Neural cell (in vitro differentiated cells): Measurements from ENCODE around the gene ZBTB40. TPM values are rescaled to one million over a fixed set of nuclear protein-coding genes. Genes with fewer than 3 reads are reported as not detected.

Experiments
- H2AFZ ChIP-seq: fragments of 200-600, 300-800 bp; sonication (generic), shearing (Covaris generic); 2 replicates; pipeline ENCODE4 v1.6.0; 2014; ENCODE audit warnings: low read depth, mild to moderate bottlenecking, antibody characterized with exemption, low read length, moderate library complexity
- H3F3A ChIP-seq: fragments of 200-600 bp; shearing (Covaris generic); 2 replicates; pipeline ENCODE4 v1.6.1; 2016; ENCODE audit warnings: mild to moderate bottlenecking, moderate library complexity, mixed read lengths, antibody characterized with exemption, low read length; ENCODE audit not compliant: insufficient read depth, poor library complexity, severe bottlenecking
- H3K27ac ChIP-seq: fragments of 200-600, 300-800 bp; sonication (generic), shearing (Covaris generic); 2 replicates; pipeline ENCODE4 v1.5.1; 2014; ENCODE audit warnings: mild to moderate bottlenecking, low read length, moderate library complexity
- H3K27me3 ChIP-seq: fragments of 300-800, 200-600 bp; sonication (generic), shearing (Covaris generic); 2 replicates; pipeline ENCODE4 v1.6.0; 2014; ENCODE audit warnings: mild to moderate bottlenecking, low read depth, low read length, moderate library complexity; ENCODE audit not compliant: insufficient read depth
- H3K36me3 ChIP-seq: fragments of 300-800, 200-600 bp; sonication (generic), shearing (Covaris generic); 2 replicates; pipeline ENCODE4 v1.5.1; 2014; ENCODE audit warnings: mild to moderate bottlenecking, antibody characterized with exemption, low read length, moderate library complexity; ENCODE audit not compliant: insufficient read depth
- H3K4me2 ChIP-seq: fragments of 300-800, 200-600 bp; sonication (generic), shearing (Covaris generic); 2 replicates; pipeline ENCODE4 v1.6.0; 2014; ENCODE audit warnings: mild to moderate bottlenecking, low read length
- H3K4me3 ChIP-seq: fragments of 300-800, 200-600 bp; sonication (generic), shearing (Covaris generic); 2 replicates; pipeline ENCODE4 v1.5.1; 2014; ENCODE audit warnings: mild to moderate bottlenecking, low read length, moderate library complexity
- H3K79me2 ChIP-seq: fragments of 200-600 bp; shearing (Covaris generic); replicated peaks from 2 replicates; pipeline ENCODE4 v1.6.0; 2014; ENCODE audit warnings: mild to moderate bottlenecking, low read length, moderate library complexity; ENCODE audit not compliant: insufficient read depth
- H3K9ac ChIP-seq: fragments of 300-800, 200-600 bp; sonication (generic), shearing (Covaris generic); 2 replicates; pipeline ENCODE4 v1.6.1; 2016; ENCODE audit warnings: mild to moderate bottlenecking, low read length, mixed read lengths
- H3K9me2 ChIP-seq: fragments of 200-600 bp; shearing (Covaris generic); 2 replicates; pipeline ENCODE4 v1.6.1; 2016; ENCODE audit warnings: mild to moderate bottlenecking, low read length, mixed read lengths; ENCODE audit not compliant: insufficient read depth
- H3K9me3 ChIP-seq: fragments of 200-600, 300-800 bp; sonication (generic), shearing (Covaris generic); 2 replicates; pipeline ENCODE4 v1.6.1; 2016; ENCODE audit warnings: mild to moderate bottlenecking, mixed run types, low read length, moderate library complexity, mixed read lengths
- H4K20me1 ChIP-seq: fragments of 200-600 bp; shearing (Covaris generic); 2 replicates; pipeline ENCODE4 v1.6.1; 2016; ENCODE audit warnings: mild to moderate bottlenecking, mixed run types; ENCODE audit not compliant: insufficient read depth
- CTCF ChIP-seq: fragments of 450-650 bp; IDR thresholded peaks from 2 replicates; pipeline ENCODE4 v1.5.1; 2014; ENCODE audit warnings: antibody characterized with exemption, mild to moderate bottlenecking, moderate library complexity; ENCODE audit not compliant: poor library complexity, severe bottlenecking
- EZH2 ChIP-seq: fragments of 200-600, 300-800 bp; shearing (Covaris generic), sonication (generic); IDR thresholded peaks from 2 replicates; pipeline ENCODE4 v1.6.1; 2014; ENCODE audit warnings: antibody characterized with exemption, low read length, borderline replicate concordance, mild to moderate bottlenecking; ENCODE audit not compliant: insufficient read depth, poor library complexity, severe bottlenecking
- MXI1 ChIP-seq: fragments of 450-650 bp; conservative IDR thresholded peaks from 2 replicates; pipeline ENCODE4 v1.6.1; 2014; ENCODE audit warnings: antibody characterized with exemption, mild to moderate bottlenecking; ENCODE audit not compliant: poor library complexity, severe bottlenecking
- RAD21 ChIP-seq: fragments of 450-650 bp; conservative IDR thresholded peaks from 2 replicates; pipeline ENCODE4 v1.6.1; 2014; ENCODE audit warnings: antibody characterized with exemption, mild to moderate bottlenecking, moderate library complexity
- SMC3 ChIP-seq: fragments of 450-650 bp; conservative IDR thresholded peaks from 2 replicates; pipeline ENCODE4 v1.6.1; 2014; ENCODE audit warnings: antibody characterized with exemption, mild to moderate bottlenecking, moderate library complexity; ENCODE audit not compliant: poor library complexity
- TAF1 ChIP-seq: IDR thresholded peaks from 2 replicates; pipeline ENCODE4 v1.6.1; 2012; ENCODE audit warnings: low read depth
- polyA plus RNA-seq: library from polyadenylated mRNA; depleted of rRNA; stranded (reverse); fragments of >200 nt; gene quantifications from 2 replicates; pipeline ENCODE4 v1.2.3, GENCODE V29; 2014
- TF ChIP-seq, protein P1 (sequence below): IDR thresholded peaks from 2 replicates; pipeline ENCODE4 v1.6.1; 2012; ENCODE audit warnings: borderline replicate concordance

The ZBTB40 gene
- polyA plus RNA-seq, 1 donor from 2014 or later: 12.7 TPM

GRCh38 chr1:22443332-22443731 lies 8.3 kb upstream of the ZBTB40 start:
- Histone ChIP-seq H3K9ac (no peak overlapping the region), H3K9me3 (no peaks in the 10 kb centered on the region), H4K20me1 (no peaks in the 10 kb centered on the region), H3F3A (no peaks in the 10 kb centered on the region), H3K79me2 (no peaks in the 10 kb centered on the region), H3K36me3 (no peaks in the 10 kb centered on the region), H3K27ac (no peak overlapping the region), H2AFZ (no peak overlapping the region), H3K4me3 (no peak overlapping the region), H3K27me3 (no peaks in the 10 kb centered on the region), H3K4me2 (no peak overlapping the region), H3K9me2 (no peaks in the 10 kb centered on the region)
- TF ChIP-seq RAD21 (no peak), TAF1 (no peak), MXI1 (no peak)

DNA sequence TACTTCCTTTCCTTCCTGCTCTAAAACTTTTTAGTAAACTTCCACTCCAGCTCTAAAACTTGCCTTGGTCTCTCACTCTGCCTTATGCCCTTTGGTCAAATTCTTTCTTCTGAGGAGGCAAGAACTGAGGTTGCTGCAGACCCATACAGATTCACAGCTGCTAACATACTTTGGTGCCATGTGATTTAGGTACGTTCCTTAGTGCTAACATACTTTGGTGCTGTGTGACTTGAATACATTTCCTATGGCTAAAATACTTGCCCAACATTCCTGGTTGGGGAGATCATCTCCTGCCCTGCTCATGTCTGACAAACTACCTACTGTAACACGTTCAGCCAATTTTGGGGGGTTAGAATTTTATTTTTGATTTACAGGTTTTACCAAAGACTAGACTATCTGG lies 6.8 kb upstream of the ZBTB40 start:
- no peaks in the 10 kb centered on the region for H3K36me3 ChIP-seq
- no peaks in the 10 kb centered on the region for H3K9me2 ChIP-seq
- H3F3A ChIP-seq: no peaks in the 10 kb centered on the region
- H3K9ac ChIP-seq: no peak overlapping the region
- H3K79me2 ChIP-seq: no peaks in the 10 kb centered on the region
- no peaks in the 10 kb centered on the region for H3K9me3 ChIP-seq
- H3K27me3 ChIP-seq: no peaks in the 10 kb centered on the region
- no peak overlapping the region for H3K4me2 ChIP-seq
- no peak overlapping the region for H3K27ac ChIP-seq
- no peak for TF ChIP-seq EZH2
- H4K20me1 ChIP-seq: no peaks in the 10 kb centered on the region
- no peak overlapping the region for H2AFZ ChIP-seq
- H3K4me3 ChIP-seq: no peak overlapping the region

- Histone ChIP-seq H3K4me2 (no peak overlapping the region), H2AFZ (no peak overlapping the region), H3K9me2 (no peaks in the 10 kb centered on the region), H3F3A (peaks cover 4% of the 10 kb centered on the region), H3K9me3 (no peaks in the 10 kb centered on the region), H3K4me3 (no peak overlapping the region), H4K20me1 (no peaks in the 10 kb centered on the region), H3K27ac (no peak overlapping the region), H3K27me3 (no peaks in the 10 kb centered on the region), H3K36me3 (no peaks in the 10 kb centered on the region), H3K9ac (no peak overlapping the region), H3K79me2 (no peaks in the 10 kb centered on the region)
- no peak for TF ChIP-seq SMC3
- TF ChIP-seq, protein P1, sequence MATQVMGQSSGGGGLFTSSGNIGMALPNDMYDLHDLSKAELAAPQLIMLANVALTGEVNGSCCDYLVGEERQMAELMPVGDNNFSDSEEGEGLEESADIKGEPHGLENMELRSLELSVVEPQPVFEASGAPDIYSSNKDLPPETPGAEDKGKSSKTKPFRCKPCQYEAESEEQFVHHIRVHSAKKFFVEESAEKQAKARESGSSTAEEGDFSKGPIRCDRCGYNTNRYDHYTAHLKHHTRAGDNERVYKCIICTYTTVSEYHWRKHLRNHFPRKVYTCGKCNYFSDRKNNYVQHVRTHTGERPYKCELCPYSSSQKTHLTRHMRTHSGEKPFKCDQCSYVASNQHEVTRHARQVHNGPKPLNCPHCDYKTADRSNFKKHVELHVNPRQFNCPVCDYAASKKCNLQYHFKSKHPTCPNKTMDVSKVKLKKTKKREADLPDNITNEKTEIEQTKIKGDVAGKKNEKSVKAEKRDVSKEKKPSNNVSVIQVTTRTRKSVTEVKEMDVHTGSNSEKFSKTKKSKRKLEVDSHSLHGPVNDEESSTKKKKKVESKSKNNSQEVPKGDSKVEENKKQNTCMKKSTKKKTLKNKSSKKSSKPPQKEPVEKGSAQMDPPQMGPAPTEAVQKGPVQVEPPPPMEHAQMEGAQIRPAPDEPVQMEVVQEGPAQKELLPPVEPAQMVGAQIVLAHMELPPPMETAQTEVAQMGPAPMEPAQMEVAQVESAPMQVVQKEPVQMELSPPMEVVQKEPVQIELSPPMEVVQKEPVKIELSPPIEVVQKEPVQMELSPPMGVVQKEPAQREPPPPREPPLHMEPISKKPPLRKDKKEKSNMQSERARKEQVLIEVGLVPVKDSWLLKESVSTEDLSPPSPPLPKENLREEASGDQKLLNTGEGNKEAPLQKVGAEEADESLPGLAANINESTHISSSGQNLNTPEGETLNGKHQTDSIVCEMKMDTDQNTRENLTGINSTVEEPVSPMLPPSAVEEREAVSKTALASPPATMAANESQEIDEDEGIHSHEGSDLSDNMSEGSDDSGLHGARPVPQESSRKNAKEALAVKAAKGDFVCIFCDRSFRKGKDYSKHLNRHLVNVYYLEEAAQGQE: no peak
- TF ChIP-seq RAD21: no peak
- no peak for TF ChIP-seq EZH2
These were observed 4.0 kb upstream of the ZBTB40 start for GRCh38 chr1:22447621-22448111.

- H4K20me1 ChIP-seq: no peaks in the 10 kb centered on the region
- peaks cover 4% of the 10 kb centered on the region for H3F3A ChIP-seq
- H2AFZ ChIP-seq: no peak overlapping the region
- TF ChIP-seq SMC3 (no peak), RAD21 (no peak), CTCF (no peak), TAF1 (no peak), EZH2 (no peak)
- no peak overlapping the region for H3K4me3 ChIP-seq
- peaks cover 8% of the 10 kb centered on the region for H3K79me2 ChIP-seq
- H3K27me3 ChIP-seq: no peaks in the 10 kb centered on the region
- no peak overlapping the region for H3K4me2 ChIP-seq
- H3K9me3 ChIP-seq: no peaks in the 10 kb centered on the region
- H3K36me3 ChIP-seq: no peaks in the 10 kb centered on the region
- no peak overlapping the region for H3K9ac ChIP-seq
- H3K9me2 ChIP-seq: no peaks in the 10 kb centered on the region
- no peak overlapping the region for H3K27ac ChIP-seq
These were observed 2.0 kb upstream of the ZBTB40 start for GRCh38 chr1:22449636-22450035.
